KMS-11 (cell line): Measurements from ENCODE around the gene DTNBP1.

Source experiments
- H2AFZ ChIP-seq: fragments of 200-600 bp; sonication (generic); 2 replicates; pipeline ENCODE4 v1.6.1; 2016; ENCODE audit warnings: antibody characterized with exemption, mixed run types, low read depth
- H3K27ac ChIP-seq: fragments of 200-600 bp; sonication (generic); 2 replicates; pipeline ENCODE4 v1.6.1; 2016; ENCODE audit warnings: mild to moderate bottlenecking, mixed run types
- H3K27me3 ChIP-seq: fragments of 200-600 bp; sonication (generic); 2 replicates; pipeline ENCODE4 v1.6.1; 2017; ENCODE audit warnings: mild to moderate bottlenecking, low read depth, mixed run types, moderate library complexity; ENCODE audit not compliant: insufficient read depth
- H3K36me3 ChIP-seq: fragments of 200-600 bp; sonication (generic); 2 replicates; pipeline ENCODE4 v1.6.1; 2017; ENCODE audit warnings: mild to moderate bottlenecking, mixed run types; ENCODE audit not compliant: insufficient read depth
- H3K4me1 ChIP-seq: fragments of 200-600 bp; sonication (generic); 2 replicates; pipeline ENCODE4 v1.6.1; 2016; ENCODE audit warnings: mild to moderate bottlenecking, low read depth, mixed run types; ENCODE audit not compliant: poor library complexity, severe bottlenecking
- H3K4me2 ChIP-seq: fragments of 200-600 bp; sonication (generic); 2 replicates; pipeline ENCODE4 v1.7.0; 2016; ENCODE audit warnings: mild to moderate bottlenecking, mixed run types
- H3K4me3 ChIP-seq: fragments of 200-600 bp; sonication (generic); IDR thresholded peaks from 2 replicates; pipeline ENCODE4 v1.6.1; 2017; ENCODE audit warnings: low read depth, low read length, mixed read lengths; ENCODE audit not compliant: insufficient read depth
- H3K79me2 ChIP-seq: fragments of 200-600 bp; sonication (generic); 2 replicates; pipeline ENCODE4 v1.6.1; 2016; ENCODE audit warnings: low read depth, mixed run types; ENCODE audit not compliant: insufficient read depth
- H3K9ac ChIP-seq: fragments of 200-600 bp; sonication (generic); 2 replicates; pipeline ENCODE4 v1.6.1; 2016; ENCODE audit warnings: mild to moderate bottlenecking, mixed run types
- H4K20me1 ChIP-seq: fragments of 200-600 bp; sonication (generic); 2 replicates; pipeline ENCODE4 v1.6.1; 2016; ENCODE audit warnings: mild to moderate bottlenecking, mixed run types; ENCODE audit not compliant: insufficient read depth
- TF ChIP-seq, protein P1 (sequence below): fragments of 200-600 bp; sonication (generic); conservative IDR thresholded peaks from 2 replicates; pipeline ENCODE4 v1.6.1; 2017; ENCODE audit warnings: low read depth, mild to moderate bottlenecking, antibody characterized with exemption, low read length, moderate library complexity, mixed read lengths

DTNBP1 gene

DNA sequence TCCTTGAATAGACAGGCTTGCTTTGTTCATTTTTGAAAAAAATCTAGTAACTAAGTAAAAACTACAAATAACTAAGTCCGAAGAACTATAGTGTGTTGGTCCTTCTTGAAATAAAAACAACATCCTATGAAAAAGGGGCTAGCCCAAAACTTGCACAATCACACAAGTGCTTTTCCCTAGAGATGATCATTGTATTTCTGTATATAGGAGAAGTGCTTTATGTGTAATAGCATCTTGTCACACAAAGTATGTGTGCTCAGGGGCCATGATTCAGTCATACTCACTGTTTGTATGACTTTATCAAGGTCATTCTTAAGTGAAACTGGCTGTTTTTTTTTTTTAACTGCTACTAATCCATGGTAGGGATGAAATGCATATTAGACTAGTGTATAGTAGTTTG, 179.8 kb downstream of the DTNBP1 start:
- Histone ChIP-seq H3K9ac (no peak overlapping the region), H3K36me3 (no peaks in the 10 kb centered on the region), H3K4me1 (peaks cover 20% of the 10 kb centered on the region), H3K4me2 (no peak overlapping the region), H2AFZ (no peak overlapping the region), H4K20me1 (no peaks in the 10 kb centered on the region), H3K4me3 (no peak overlapping the region), H3K27ac (no peak overlapping the region), H3K27me3 (no peaks in the 10 kb centered on the region), H3K79me2 (no peaks in the 10 kb centered on the region; the same call in 1 of the 2 replicates)
- TF ChIP-seq, protein P1, sequence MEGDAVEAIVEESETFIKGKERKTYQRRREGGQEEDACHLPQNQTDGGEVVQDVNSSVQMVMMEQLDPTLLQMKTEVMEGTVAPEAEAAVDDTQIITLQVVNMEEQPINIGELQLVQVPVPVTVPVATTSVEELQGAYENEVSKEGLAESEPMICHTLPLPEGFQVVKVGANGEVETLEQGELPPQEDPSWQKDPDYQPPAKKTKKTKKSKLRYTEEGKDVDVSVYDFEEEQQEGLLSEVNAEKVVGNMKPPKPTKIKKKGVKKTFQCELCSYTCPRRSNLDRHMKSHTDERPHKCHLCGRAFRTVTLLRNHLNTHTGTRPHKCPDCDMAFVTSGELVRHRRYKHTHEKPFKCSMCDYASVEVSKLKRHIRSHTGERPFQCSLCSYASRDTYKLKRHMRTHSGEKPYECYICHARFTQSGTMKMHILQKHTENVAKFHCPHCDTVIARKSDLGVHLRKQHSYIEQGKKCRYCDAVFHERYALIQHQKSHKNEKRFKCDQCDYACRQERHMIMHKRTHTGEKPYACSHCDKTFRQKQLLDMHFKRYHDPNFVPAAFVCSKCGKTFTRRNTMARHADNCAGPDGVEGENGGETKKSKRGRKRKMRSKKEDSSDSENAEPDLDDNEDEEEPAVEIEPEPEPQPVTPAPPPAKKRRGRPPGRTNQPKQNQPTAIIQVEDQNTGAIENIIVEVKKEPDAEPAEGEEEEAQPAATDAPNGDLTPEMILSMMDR, result no peak

DNA sequence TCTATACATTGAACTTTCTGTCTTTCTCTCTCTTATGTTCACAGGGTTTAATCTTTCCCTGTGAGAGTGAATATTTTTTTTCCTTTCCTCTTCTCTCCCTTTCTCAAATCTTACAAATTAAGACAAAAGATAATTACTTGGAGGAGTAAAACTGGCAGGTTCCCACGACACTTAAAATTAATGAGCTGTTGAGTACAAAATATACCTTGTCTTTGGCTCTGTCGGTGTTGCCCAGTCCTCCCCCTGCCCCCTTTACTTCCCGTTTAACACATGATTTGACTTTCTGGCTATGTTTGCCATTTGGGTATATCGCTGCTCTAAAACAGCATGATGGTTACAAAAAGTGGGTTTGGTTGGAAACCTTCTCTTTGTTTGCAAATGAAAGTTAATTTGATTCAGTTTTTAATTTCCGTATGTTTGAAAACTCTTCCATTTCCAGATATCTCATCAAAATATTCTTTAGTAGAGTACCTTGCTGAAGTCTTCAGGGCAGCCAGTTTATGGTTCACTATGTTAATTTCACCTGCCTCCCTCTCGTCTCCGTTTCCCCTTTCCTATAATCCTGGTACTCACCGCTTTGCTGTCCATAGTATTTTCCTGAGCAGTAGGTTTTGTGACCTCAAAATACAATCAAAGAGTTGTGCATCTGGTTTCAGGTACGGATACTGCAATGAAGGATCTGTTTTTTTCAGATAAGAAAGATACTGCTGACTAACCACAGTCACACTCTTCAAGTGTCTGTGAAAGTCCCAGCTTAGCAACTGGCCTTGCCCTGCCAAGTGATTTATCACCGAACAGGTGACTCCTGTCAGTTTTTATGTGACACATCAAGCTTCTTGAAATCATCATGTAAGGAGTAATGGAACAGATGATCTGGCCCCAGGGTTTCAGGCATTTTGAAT, 181.2 kb downstream of the DTNBP1 start:
- H3K9ac ChIP-seq, result no peak overlapping the region; the same call in 1 of the 2 replicates
- H3K4me1 ChIP-seq, result peaks cover 20% of the 10 kb centered on the region
- no peak overlapping the region for H3K4me3 ChIP-seq
- peak overlapping the region; percentile 18; the same call in 1 of the 2 replicates for H3K27ac ChIP-seq
- peak overlapping the region; percentile 72 for H3K4me2 ChIP-seq
- H2AFZ ChIP-seq, result no peak overlapping the region
- no peaks in the 10 kb centered on the region for H3K36me3 ChIP-seq
- no peaks in the 10 kb centered on the region for H4K20me1 ChIP-seq
- TF ChIP-seq, protein P1, result no peak
- H3K79me2 ChIP-seq, result no peaks in the 10 kb centered on the region; the same call in 1 of the 2 replicates
- no peaks in the 10 kb centered on the region for H3K27me3 ChIP-seq

DNA sequence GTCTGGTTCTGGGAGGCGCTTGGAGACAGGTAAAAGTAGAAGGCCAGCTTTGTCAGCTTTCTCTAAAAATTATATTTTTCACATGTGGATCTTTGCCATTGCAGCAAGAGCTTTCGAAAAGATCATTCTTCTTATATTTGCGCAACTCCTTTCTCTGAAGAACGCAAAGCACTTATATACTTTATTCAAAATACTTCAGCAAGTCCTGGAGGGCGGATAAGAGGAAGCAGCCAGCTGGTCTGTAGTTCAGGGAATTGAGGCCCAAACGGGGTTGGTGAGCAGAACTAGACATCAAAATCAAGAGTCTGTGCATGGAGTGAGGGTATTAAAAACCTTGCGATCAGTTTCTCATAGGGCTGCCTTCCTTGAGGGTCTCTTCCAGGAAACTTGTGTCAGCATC, 182.3 kb downstream of the DTNBP1 start:
- H4K20me1 ChIP-seq, result no peaks in the 10 kb centered on the region
- H3K4me3 ChIP-seq, result no peak overlapping the region
- H3K27ac ChIP-seq, result no peak overlapping the region
- H3K79me2 ChIP-seq, result no peaks in the 10 kb centered on the region; the same call in 1 of the 2 replicates
- TF ChIP-seq, protein P1, result no peak
- no peak overlapping the region for H2AFZ ChIP-seq
- no peaks in the 10 kb centered on the region for H3K27me3 ChIP-seq
- H3K4me2 ChIP-seq, result no peak overlapping the region
- peaks cover 20% of the 10 kb centered on the region for H3K4me1 ChIP-seq
- no peak overlapping the region for H3K9ac ChIP-seq
- no peaks in the 10 kb centered on the region for H3K36me3 ChIP-seq

DNA sequence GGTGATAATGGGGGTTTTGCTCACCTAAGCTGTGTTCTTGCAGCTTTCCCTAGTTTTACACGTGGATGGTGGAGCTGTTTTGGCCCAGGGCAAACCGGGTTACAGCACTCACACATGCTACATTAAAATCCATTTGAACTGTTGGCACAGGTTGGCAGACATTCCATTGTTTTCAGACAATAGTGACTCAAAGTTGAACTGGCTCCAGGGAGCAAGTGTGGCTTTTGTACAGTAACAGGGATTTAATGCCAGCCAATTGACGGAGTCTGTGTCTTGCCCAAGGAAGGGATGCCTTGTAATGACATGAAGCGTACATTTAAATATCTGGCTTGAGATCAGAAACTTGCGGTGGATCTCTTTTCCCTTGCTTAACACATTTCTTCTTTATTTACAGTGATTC, 183.1 kb downstream of the DTNBP1 start:
- H3K4me1 ChIP-seq, result peaks cover 20% of the 10 kb centered on the region
- H2AFZ ChIP-seq, result no peak overlapping the region
- H3K4me3 ChIP-seq, result no peak overlapping the region
- H4K20me1 ChIP-seq, result no peaks in the 10 kb centered on the region
- no peaks in the 10 kb centered on the region; the same call in 1 of the 2 replicates for H3K79me2 ChIP-seq
- TF ChIP-seq, protein P1, result no peak
- no peaks in the 10 kb centered on the region for H3K36me3 ChIP-seq
- no peak overlapping the region for H3K4me2 ChIP-seq
- H3K9ac ChIP-seq, result no peak overlapping the region
- no peak overlapping the region for H3K27ac ChIP-seq
- no peaks in the 10 kb centered on the region for H3K27me3 ChIP-seq
